COLO829 (cell line): Measurements from ENCODE around the gene ATR.
"Not testable (repeated sequence)": the region's sequence is repeated elsewhere in the genome, so short reads cannot be mapped to it uniquely, and the experiment has no call there.

Source experiments
- DNase-seq: peaks from one replicate; pipeline ENCODE4 v3.0.0; 2012; ENCODE audit warnings: low spot score

Gene ATR

GRCh38 chr3:142447852-142448823, 130.4 kb downstream of the ATR start, which contains the start of gene XRN1:
TSS of gene XRN1 (minus strand) at chr3:142448037. CDS start at chr3:142447944, 93 bp downstream.
- peak; percentile 95 for DNase-seq

GRCh38 chr3:142447301-142447851, 131.2 kb downstream of the ATR start:
- peak; percentile 39 for DNase-seq

- DNase-seq, result no peak
These were observed 132.7 kb downstream of the ATR start for GRCh38 chr3:142445816-142446254.

- DNase-seq, result no peak
These were observed 134.2 kb downstream of the ATR start for GRCh38 chr3:142444343-142444742.

GRCh38 chr3:142443060-142443459, 135.5 kb downstream of the ATR start:
- DNase-seq, result not testable (repeated sequence)

- not testable (repeated sequence) for DNase-seq
These were observed 138.9 kb downstream of the ATR start for GRCh38 chr3:142439499-142440220.

GRCh38 chr3:142438096-142438495, 140.4 kb downstream of the ATR start:
- DNase-seq, result not testable (repeated sequence)

- no peak for DNase-seq
These were observed 141.5 kb downstream of the ATR start for GRCh38 chr3:142436951-142437585.

- no peak for DNase-seq
These were observed 144.0 kb downstream of the ATR start for GRCh38 chr3:142434503-142434902.

GRCh38 chr3:142433110-142433509, 145.4 kb downstream of the ATR start:
- no peak for DNase-seq

- DNase-seq, result no peak
These were observed 149.0 kb downstream of the ATR start for GRCh38 chr3:142429582-142429981.

- DNase-seq, result no peak
These were observed 153.8 kb downstream of the ATR start for GRCh38 chr3:142424754-142425153.

GRCh38 chr3:142418926-142419592, 159.5 kb downstream of the ATR start:
- no peak for DNase-seq

GRCh38 chr3:142417302-142417701, 161.2 kb downstream of the ATR start:
- DNase-seq, result no peak

GRCh38 chr3:142400537-142400936, 178.0 kb downstream of the ATR start:
- DNase-seq, result not testable (repeated sequence)
